HepG2 (cell line): ENCODE results near the gene UNC5C.

Experiments used
- CTCF ChIP-seq: sonication (generic); formaldehyde crosslinking; IDR thresholded peaks from 2 replicates; pipeline ENCODE4 v1.5.0; 2020; ENCODE audit warnings: mild to moderate bottlenecking, missing genetic modification reagents, moderate library complexity
- GLMP ChIP-seq: sonication (generic); formaldehyde crosslinking; IDR thresholded peaks from 2 replicates; pipeline ENCODE4 v1.9.0; 2021; ENCODE audit warnings: missing genetic modification reagents, mild to moderate bottlenecking, borderline replicate concordance
- RFX1 ChIP-seq: fragments of 450-650 bp; IDR thresholded peaks from 2 replicates; pipeline ENCODE4 v1.6.1; 2017
- ZBTB2 ChIP-seq: sonication (generic); formaldehyde crosslinking; IDR thresholded peaks from 2 replicates; pipeline ENCODE4 v1.8.0; 2022; ENCODE audit warnings: low read depth, missing genetic modification reagents
- ZNF737 ChIP-seq: sonication (generic); formaldehyde crosslinking; IDR thresholded peaks from 2 replicates; pipeline ENCODE4 v1.5.0; 2020; ENCODE audit warnings: missing genetic modification reagents, mild to moderate bottlenecking, borderline replicate concordance

- TF ChIP-seq GLMP (CRISPR knock-in tag) (no peak), ZNF737 (CRISPR knock-in tag) (no peak), CTCF (CRISPR knock-in tag) (no peak), RFX1 (no peak), ZBTB2 (CRISPR knock-in tag) (no peak)
These were observed 108.9 kb downstream of the UNC5C start for GRCh38 chr4:95439896-95440295.
